KOPT-K1 (cell line): ENCODE results near the gene SERBP1.
A peak's percentile ranks its signal among the peaks of the same experiment; 100 is the strongest.
"Not testable (repeated sequence)": the region's sequence is repeated elsewhere in the genome, so short reads cannot be mapped to it uniquely, and the experiment has no call there.

ENCODE experiments used
- H3K27ac ChIP-seq: fragments of 200-600 bp; sonication (generic); 2 replicates; pipeline ENCODE4 v1.5.1; 2016; ENCODE audit warnings: antibody characterized with exemption, mild to moderate bottlenecking, low read depth, low read length; ENCODE audit not compliant: poor library complexity, severe bottlenecking
- H3K36me3 ChIP-seq: fragments of 200-600 bp; sonication (generic); 2 replicates; pipeline ENCODE4 v1.5.1; 2017; ENCODE audit warnings: antibody characterized with exemption, mild to moderate bottlenecking, low read length, moderate library complexity; ENCODE audit not compliant: insufficient read depth
- H3K9me3 ChIP-seq: fragments of 200-600 bp; sonication (generic); 2 replicates; pipeline ENCODE4 v1.5.1; 2017; ENCODE audit warnings: antibody characterized with exemption, low read length, mild to moderate bottlenecking; ENCODE audit not compliant: insufficient read depth, poor library complexity, severe bottlenecking

Gene SERBP1

GRCh38 chr1:67431156-67431765 lies 1.1 kb upstream of the SERBP1 start:
- Histone ChIP-seq H3K36me3 (peaks cover 33% of the 10 kb centered on the region), H3K27ac (peak overlapping the region; percentile 98), H3K9me3 (no peaks in the 10 kb centered on the region)

GRCh38 chr1:67429528-67430357 lies 459 bp downstream of the SERBP1 start:
- Histone ChIP-seq H3K36me3 (peaks cover 48% of the 10 kb centered on the region), H3K9me3 (no peaks in the 10 kb centered on the region), H3K27ac (peak overlapping the region; percentile 98)

- Histone ChIP-seq H3K36me3 (peaks cover 55% of the 10 kb centered on the region), H3K27ac (peak overlapping the region; percentile 98), H3K9me3 (no peaks in the 10 kb centered on the region)
These were observed 1.1 kb downstream of the SERBP1 start for GRCh38 chr1:67429011-67429527.

- Histone ChIP-seq H3K9me3 (no peaks in the 10 kb centered on the region), H3K36me3 (peaks cover 66% of the 10 kb centered on the region), H3K27ac (peak overlapping the region; percentile 98)
These were observed 2.3 kb downstream of the SERBP1 start for GRCh38 chr1:67427947-67428346.

- Histone ChIP-seq H3K27ac (no peak overlapping the region), H3K36me3 (peaks cover 71% of the 10 kb centered on the region), H3K9me3 (no peaks in the 10 kb centered on the region)
These were observed 2.7 kb downstream of the SERBP1 start for GRCh38 chr1:67427465-67427864.

- H3K9me3 ChIP-seq = no peaks in the 10 kb centered on the region
- H3K27ac ChIP-seq = no peak overlapping the region
- peaks cover 100% of the 10 kb centered on the region for H3K36me3 ChIP-seq
These were observed 9.2 kb downstream of the SERBP1 start for GRCh38 chr1:67420835-67421492.

- H3K9me3 ChIP-seq = no peaks in the 10 kb centered on the region
- H3K27ac ChIP-seq = no peak overlapping the region
- peaks cover 100% of the 10 kb centered on the region for H3K36me3 ChIP-seq
These were observed 11.2 kb downstream of the SERBP1 start for GRCh38 chr1:67418839-67419586.

- not testable (repeated sequence) for H3K27ac ChIP-seq, H3K9me3 ChIP-seq
- H3K36me3 ChIP-seq = peaks cover 100% of the 10 kb centered on the region
These were observed 12.5 kb downstream of the SERBP1 start for GRCh38 chr1:67417733-67418132.

- H3K27ac ChIP-seq = no peak overlapping the region
- H3K36me3 ChIP-seq = peaks cover 97% of the 10 kb centered on the region
- H3K9me3 ChIP-seq = no peaks in the 10 kb centered on the region
These were observed 15.2 kb downstream of the SERBP1 start for GRCh38 chr1:67415041-67415440.

- H3K9me3 ChIP-seq = no peaks in the 10 kb centered on the region
- no peak overlapping the region for H3K27ac ChIP-seq
- peaks cover 97% of the 10 kb centered on the region for H3K36me3 ChIP-seq
These were observed 15.6 kb downstream of the SERBP1 start for GRCh38 chr1:67414574-67414973.

- H3K9me3 ChIP-seq, H3K27ac ChIP-seq: not testable (repeated sequence)
- peaks cover 97% of the 10 kb centered on the region for H3K36me3 ChIP-seq
These were observed 17.1 kb downstream of the SERBP1 start for GRCh38 chr1:67413101-67413500.

- peaks cover 78% of the 10 kb centered on the region for H3K36me3 ChIP-seq
- no peak overlapping the region for H3K27ac ChIP-seq
- H3K9me3 ChIP-seq = no peaks in the 10 kb centered on the region
These were observed 22.1 kb downstream of the SERBP1 start for GRCh38 chr1:67408148-67408547.

- Histone ChIP-seq H3K27ac (no peak overlapping the region), H3K36me3 (peaks cover 74% of the 10 kb centered on the region), H3K9me3 (no peaks in the 10 kb centered on the region)
These were observed 22.7 kb downstream of the SERBP1 start for GRCh38 chr1:67407498-67407897.

GRCh38 chr1:67405473-67406245 lies 24.5 kb downstream of the SERBP1 start:
- no peaks in the 10 kb centered on the region for H3K9me3 ChIP-seq
- H3K27ac ChIP-seq = no peak overlapping the region
- peaks cover 56% of the 10 kb centered on the region for H3K36me3 ChIP-seq
